Endothelial cell of umbilical vein (primary cell): ENCODE results near the gene CRACR2B. TPM values are rescaled to one million over a fixed set of nuclear protein-coding genes. Genes with fewer than 3 reads are reported as not detected.

Source experiments
- BruUV-seq: library from RNA; stranded (reverse); fragments of 400-500 nt; replicated peaks from 2 replicates; lab custom pipeline; 2021; lab: Mats Ljungman, UMichigan
- CTCF ChIA-PET: fragments of 300-600, 350-600 bp; sonication (Branson Sonifier 250); formaldehyde crosslinking; loops from one replicate; lab custom pipeline; 2021; ENCODE audit warnings: antibody characterized with exemption, inconsistent platforms; lab: Charles Lee
- POLR2A ChIA-PET: fragments of 300-600, 350-600 bp; sonication (Branson Sonifier 250); formaldehyde crosslinking; loops from one replicate; lab custom pipeline; 2021; ENCODE audit warnings: antibody characterized with exemption, inconsistent platforms; lab: Charles Lee
- DNase-seq: peaks from one replicate; pipeline ENCODE4 v3.0.0-alpha.2; 2011; ENCODE audit warnings: low read depth, low spot score
- FAIRE-seq: peaks from 2 replicates; lab custom pipeline; 2011; peaks lifted over from hg19 to GRCh38; lab: Jason Lieb, UNC
- H2AFZ ChIP-seq: 2 replicates; pipeline ENCODE4 v1.6.0; 2012; ENCODE audit warnings: low read depth, low read length, control low read depth, inconsistent platforms
- H3K27ac ChIP-seq: 2 replicates; pipeline ENCODE4 v1.5.1; 2011; ENCODE audit warnings: low read depth, mild to moderate bottlenecking, control low read depth, low read length, moderate library complexity; ENCODE audit not compliant: insufficient read depth
- H3K27me3 ChIP-seq, 2 experiments: 2 replicates each; pipeline versions ENCODE4 v1.6.0 to v1.6.1; 2011; ENCODE audit warnings: low read length in 2 of 2, mixed read lengths in 1 of 2; ENCODE audit not compliant: control insufficient read depth in 2 of 2, insufficient read depth in 2 of 2
- H3K36me3 ChIP-seq, 2 experiments: 2 replicates in 1 of 2; 3 replicates in 1 of 2; pipeline ENCODE4 v1.5.1; 2011; ENCODE audit warnings: low read length in 2 of 2, mild to moderate bottlenecking in 1 of 2, moderate library complexity in 1 of 2; ENCODE audit not compliant: control insufficient read depth in 2 of 2, insufficient read depth in 2 of 2; ENCODE audit errors: extremely low read depth in 1 of 2
- H3K4me1 ChIP-seq: 3 replicates; pipeline ENCODE4 v1.5.1; 2011; ENCODE audit warnings: mild to moderate bottlenecking, low read length; ENCODE audit not compliant: control insufficient read depth, insufficient read depth; ENCODE audit errors: extremely low read depth
- H3K4me2 ChIP-seq: 2 replicates; pipeline ENCODE4 v1.6.1; 2011; ENCODE audit warnings: low read length, control low read depth, mixed read lengths; ENCODE audit not compliant: insufficient read depth
- H3K4me3 ChIP-seq, 3 experiments: fragments of 200-600 bp in 1 of 3; sonication (generic), shearing (Covaris generic) in 1 of 3; replicated peaks in 1 of 3; 2 replicates each; pipeline ENCODE4 v1.5.1; 2011 to 2016; ENCODE audit warnings: control low read depth in 3 of 3, low read length in 3 of 3, mild to moderate bottlenecking in 2 of 3, inconsistent platforms in 1 of 3, low read depth in 1 of 3, moderate library complexity in 1 of 3; ENCODE audit not compliant: insufficient read depth in 1 of 3
- H3K79me2 ChIP-seq: 2 replicates; pipeline ENCODE4 v1.6.0; 2012; ENCODE audit warnings: low read length, inconsistent platforms; ENCODE audit not compliant: control insufficient read depth, insufficient read depth
- H3K9ac ChIP-seq: replicated peaks from 2 replicates; pipeline ENCODE3; 2011; ENCODE audit warnings: low read length, control low read depth; ENCODE audit not compliant: insufficient read depth; ENCODE audit errors: extremely low read depth
- H3K9me1 ChIP-seq: replicated peaks from 3 replicates; pipeline ENCODE4 v1.6.0; 2011; ENCODE audit warnings: mild to moderate bottlenecking, low read length; ENCODE audit not compliant: control insufficient read depth, insufficient read depth; ENCODE audit errors: extremely low read depth
- H3K9me3 ChIP-seq: replicated peaks from 2 replicates; pipeline ENCODE4 v1.5.1; 2012; ENCODE audit warnings: low read length, inconsistent platforms; ENCODE audit not compliant: control insufficient read depth, insufficient read depth
- H4K20me1 ChIP-seq: replicated peaks from 2 replicates; pipeline ENCODE3; 2011; ENCODE audit warnings: mild to moderate bottlenecking, low read length; ENCODE audit not compliant: control insufficient read depth, insufficient read depth; ENCODE audit errors: extremely low read depth
- CTCF ChIP-seq, 2 donors: IDR thresholded peaks; 1 replicate in 1 of 2; 2 replicates in 1 of 2; pipeline ENCODE4 v1.5.1; 2011; ENCODE audit warnings: low read length in 2 of 2, mild to moderate bottlenecking in 2 of 2, moderate library complexity in 2 of 2, control low read depth in 1 of 2, inconsistent platforms in 1 of 2, low read depth in 1 of 2; ENCODE audit not compliant: insufficient read depth in 1 of 2; ENCODE audit errors: extremely low read depth in 1 of 2
- EZH2 ChIP-seq: IDR thresholded peaks from 2 replicates; pipeline ENCODE4 v1.6.1; 2012; ENCODE audit warnings: borderline replicate concordance, low read depth, mild to moderate bottlenecking, moderate library complexity, low read length, inconsistent platforms; ENCODE audit not compliant: severe bottlenecking
- FOS ChIP-seq: IDR thresholded peaks from 2 replicates; pipeline ENCODE4 v1.6.1; 2011; ENCODE audit warnings: mild to moderate bottlenecking, low read length, moderate library complexity, borderline replicate concordance; ENCODE audit not compliant: insufficient read depth
- GATA2 ChIP-seq: IDR thresholded peaks from 2 replicates; pipeline ENCODE4 v1.7.0; 2011; ENCODE audit warnings: low read depth, mild to moderate bottlenecking, moderate library complexity, mixed read lengths, low read length; ENCODE audit not compliant: insufficient read length, insufficient read depth
- JUN ChIP-seq: IDR thresholded peaks from 2 replicates; pipeline ENCODE4 v1.6.1; 2011; ENCODE audit warnings: borderline replicate concordance, low read depth; ENCODE audit not compliant: insufficient read length, insufficient read depth
- MAX ChIP-seq: IDR thresholded peaks from 2 replicates; pipeline ENCODE4 v1.6.1; 2011; ENCODE audit not compliant: insufficient read depth, insufficient read length
- MYC ChIP-seq: IDR thresholded peaks from one replicate; pipeline ENCODE4 v1.6.1; 2011; ENCODE audit warnings: mild to moderate bottlenecking, low read depth, low read length
- POLR2A ChIP-seq: IDR thresholded peaks from 2 replicates; pipeline ENCODE4 v1.6.1; 2012; ENCODE audit warnings: low read depth, mild to moderate bottlenecking, control low read depth, low read length
- POLR2AphosphoS5 ChIP-seq: IDR thresholded peaks from 2 replicates; pipeline ENCODE4 v1.6.1; 2012; ENCODE audit warnings: low read depth, mild to moderate bottlenecking, control low read depth, low read length, moderate library complexity; ENCODE audit not compliant: insufficient read depth
- dilution Hi-C: fragments of 300-500 bp; cut with MboI; formaldehyde crosslinking; loops from one replicate; pipeline ENCODE4 v1.15.0; 2019; ENCODE audit warnings: low sequenced_read_pairs; ENCODE audit not compliant: extremely low pct_ligation_motif_present
- intact Hi-C: fragments of 100-400 bp; cut with micrococcal nuclease; formaldehyde crosslinking; loops from one replicate; pipeline ENCODE4 v1.10.0; 2022
- polyA plus RNA-seq, 4 experiments: library from polyadenylated mRNA; depleted of rRNA in 3 of 4; stranded (reverse) in 3 of 4; unstranded in 1 of 4; fragments of >200 nt; gene quantifications; 2 replicates each; pipeline versions ENCODE4 v1.2.1 to v1.2.3, GENCODE V29; 2011 to 2012; ENCODE audit warnings: missing spikeins in 1 of 4
- total RNA-seq: library from RNA; stranded (reverse); gene quantifications from 2 replicates; pipeline ENCODE4 v1.2.3, GENCODE V29; 2021

Gene CRACR2B
- total and polyA plus RNA-seq, 2 donors (not counting 3 experiments of a cell fraction or from before 2014, with no cell fraction given): 8.4 to 9.3 TPM

- no peaks in the 10 kb centered on the region for H3K27me3 ChIP-seq
- ChIA-PET CTCF (interaction anchor here (0.8 to 1.9 kb wide), 3 partner anchors 13 to 56 kb away, joined by 3 to 4 read pairs (median 3); no protein-coding TSS in a partner anchor), POLR2A (no interaction called here)
- intact Hi-C loops: no loop called here
- no TSS peak for BruUV-seq
- FAIRE-seq (no peak), DNase-seq (no peak)
- H4K20me1 ChIP-seq: no peaks in the 10 kb centered on the region
- dilution Hi-C loops: no loop called here
- H3K27ac ChIP-seq: no peak overlapping the region
- H3K9me3 ChIP-seq: no peaks in the 10 kb centered on the region
- H2AFZ ChIP-seq: no peak overlapping the region
- H3K4me3 ChIP-seq: no peak overlapping the region
- no peak for TF ChIP-seq MAX
- no peak for TF ChIP-seq FOS
- no peak for TF ChIP-seq MYC
- no peak for TF ChIP-seq GATA2
- TF ChIP-seq EZH2: no peak
- TF ChIP-seq CTCF (IDR thresholded peaks at IDR 0.05; ENCODE audit: extremely low read depth in 1 of 2, insufficient read depth in 1 of 2, low read depth in 1 of 2, low read length in 2 of 2): no peak
- no peak for TF ChIP-seq POLR2AphosphoS5
- no peak for TF ChIP-seq POLR2A
- TF ChIP-seq JUN: no peak
- H3K9ac ChIP-seq: no peak overlapping the region
- H3K9me1 ChIP-seq: no peaks in the 10 kb centered on the region
- H3K4me2 ChIP-seq: no peak overlapping the region
- no peaks in the 10 kb centered on the region for H3K79me2 ChIP-seq
- peaks cover 0 to 9% of the 10 kb centered on the region in 2 experiments for H3K36me3 ChIP-seq
- H3K4me1 ChIP-seq: no peaks in the 10 kb centered on the region
Observed at GRCh38 chr11:868394-868793, 40.7 kb downstream of the CRACR2B start.
